H1 (cell line): ENCODE measurements around the gene C22orf23. TPM values are rescaled to one million over a fixed set of nuclear protein-coding genes. Genes with fewer than 3 reads are reported as not detected.

Experiments used
- CREB1 ChIP-seq: IDR thresholded peaks from 2 replicates; pipeline ENCODE4 v1.6.1; 2012; ENCODE audit warnings: inconsistent platforms
- FOSL1 ChIP-seq: IDR thresholded peaks from 2 replicates; pipeline ENCODE4 v1.6.1; 2011; ENCODE audit warnings: mild to moderate bottlenecking, low read depth, low read length, moderate library complexity; ENCODE audit not compliant: insufficient read depth
- JUN ChIP-seq: IDR thresholded peaks from 2 replicates; pipeline ENCODE4 v1.6.1; 2011; ENCODE audit warnings: low read depth, mild to moderate bottlenecking, improper control_type of control experiment, low read length
- JUND ChIP-seq: IDR thresholded peaks from 2 replicates; pipeline ENCODE4 v1.6.1; 2011; ENCODE audit warnings: mild to moderate bottlenecking, improper control_type of control experiment, low read length
- KDM1A ChIP-seq: fragments of 200-600, 300-600 bp; sonication (generic); IDR thresholded peaks from 2 replicates; pipeline ENCODE4 v1.7.1; 2016; ENCODE audit warnings: mild to moderate bottlenecking, low read length, borderline replicate concordance
- KDM4A ChIP-seq: IDR thresholded peaks from one replicate; pipeline ENCODE4 v1.7.1; 2012; ENCODE audit warnings: low read depth, mild to moderate bottlenecking, moderate library complexity, low read length, inconsistent platforms; ENCODE audit not compliant: severe bottlenecking
- NRF1 ChIP-seq: IDR thresholded peaks from 2 replicates; pipeline ENCODE4 v1.6.1; 2011; ENCODE audit warnings: mild to moderate bottlenecking, low read depth, low read length, improper control_type of control experiment
- RBBP5 ChIP-seq: IDR thresholded peaks from 2 replicates; pipeline ENCODE4 v1.7.1; 2012; ENCODE audit warnings: low read depth, mild to moderate bottlenecking, inconsistent platforms, low read length, moderate library complexity, borderline replicate concordance
- SIN3A ChIP-seq, 2 experiments: IDR thresholded peaks in 1 of 2; conservative IDR thresholded peaks in 1 of 2; 2 replicates each; pipeline ENCODE4 v1.6.1; 2011 to 2012; ENCODE audit warnings: low read length in 2 of 2, improper control_type of control experiment in 1 of 2, low read depth in 1 of 2, mild to moderate bottlenecking in 1 of 2
- SIX5 ChIP-seq: IDR thresholded peaks from 2 replicates; pipeline ENCODE4 v1.6.1; 2011; ENCODE audit warnings: mild to moderate bottlenecking, low read depth, low read length
- TAF1 ChIP-seq: IDR thresholded peaks from 2 replicates; pipeline ENCODE4 v1.6.1; 2011; ENCODE audit warnings: mild to moderate bottlenecking, low read depth, low read length
- YY1 ChIP-seq: IDR thresholded peaks from 2 replicates; pipeline ENCODE4 v1.6.1; 2011; ENCODE audit warnings: low read depth, mild to moderate bottlenecking, low read length
- ZNF274 ChIP-seq: IDR thresholded peaks from 2 replicates; pipeline ENCODE4 v1.7.0; 2012; ENCODE audit warnings: low read length, borderline replicate concordance; ENCODE audit errors: extremely low read depth
- polyA plus RNA-seq, 7 experiments: library from polyadenylated mRNA; depleted of rRNA in 3 of 7; stranded (reverse) in 5 of 7; unstranded in 2 of 7; fragments of >200 nt in 5 of 7; fragments of 200-250 nt in 2 of 7; gene quantifications; 1 replicate in 5 of 7; 2 replicates in 1 of 7; 4 replicates in 1 of 7; pipeline versions ENCODE4 v1.2.1 to v1.2.3, GENCODE V29; 2011 to 2013; ENCODE audit warnings: missing spikeins in 2 of 7, mixed read lengths in 2 of 7
- total RNA-seq: library from RNA; stranded (reverse); fragmentation: NEBNext Ultra II Directional; extraction: Animal tissue kit (Norgen Biotek cat#: 25700); gene quantifications from 2 replicates; pipeline ENCODE4 v1.2.1, GENCODE V29; 2021
- TF ChIP-seq, protein P1 (sequence below): IDR thresholded peaks from 2 replicates; pipeline ENCODE4 v1.6.1; 2012; ENCODE audit warnings: inconsistent platforms
- TF ChIP-seq, protein P2 (sequence below): IDR thresholded peaks from 2 replicates; pipeline ENCODE4 v1.6.1; 2011; ENCODE audit warnings: low read depth, mild to moderate bottlenecking, low read length; ENCODE audit not compliant: insufficient read depth
- TF ChIP-seq, protein P3 (sequence below): IDR thresholded peaks from 2 replicates; pipeline ENCODE4 v1.6.1; 2011; ENCODE audit warnings: low read length, improper control_type of control experiment

Gene C22orf23
- total and polyA plus RNA-seq, 2 of the 8 experiments (the other 6 are each of a cell fraction or from before 2014, with no cell fraction given), result 0.50 to 0.54 TPM

DNA sequence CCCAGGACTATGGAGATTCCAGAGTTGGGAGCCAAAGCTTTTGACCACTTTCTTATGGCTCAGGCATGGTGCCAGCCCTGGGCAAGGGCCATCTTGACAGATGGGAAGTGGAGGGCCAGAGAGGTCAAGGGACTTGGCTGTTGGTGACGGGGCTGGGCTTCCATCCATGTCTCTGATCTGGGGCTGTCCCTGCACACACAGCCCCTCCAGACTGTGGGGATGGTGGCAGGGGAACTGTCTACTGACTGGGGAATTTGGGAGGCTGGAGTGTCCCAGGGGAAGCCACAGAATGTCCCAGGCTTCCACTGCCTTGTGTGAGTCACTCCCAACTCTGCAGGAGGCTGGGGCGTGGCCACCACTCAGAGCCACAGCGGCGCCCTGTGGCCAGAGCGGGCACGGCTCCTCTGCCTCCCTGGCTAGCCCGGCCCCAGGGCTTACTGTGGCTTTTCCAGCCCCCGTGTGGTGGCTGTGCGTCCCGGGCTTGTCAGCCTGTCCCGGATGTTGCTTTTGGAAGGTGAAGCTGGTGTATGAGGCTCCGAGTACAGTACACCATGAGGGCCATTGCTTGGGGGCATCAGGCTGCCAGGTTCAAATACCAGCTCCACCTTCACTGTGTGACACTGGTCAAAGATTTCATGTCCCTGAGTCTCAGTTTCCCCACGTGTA, 19.6 kb downstream of the C22orf23 start (continued):
- TF ChIP-seq, protein P1, sequence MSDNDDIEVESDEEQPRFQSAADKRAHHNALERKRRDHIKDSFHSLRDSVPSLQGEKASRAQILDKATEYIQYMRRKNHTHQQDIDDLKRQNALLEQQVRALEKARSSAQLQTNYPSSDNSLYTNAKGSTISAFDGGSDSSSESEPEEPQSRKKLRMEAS, result peak; percentile 57; the same call in 1 of the 2 replicates
- TF ChIP-seq JUN (peak; percentile 63; the same call in 1 of the 2 replicates), YY1 (peak; percentile 62; the same call in 1 of the 2 replicates), RBBP5 (no peak), TAF1 (no peak), NRF1 (no peak), ZNF274 (no peak), KDM1A (0 out of 2 replicates have a peak, but pooled peaks have one; percentile 16), JUND (peak; percentile 95), SIN3A (conservative IDR thresholded peaks at IDR 0.05 in 1 of 2, IDR thresholded peaks at IDR 0.05 in 1 of 2; ENCODE audit: low read depth in 1 of 2, low read length in 2 of 2) (0 out of 4 replicates have a peak, but pooled peaks of 1 of the 2 experiments have one; percentile 66), FOSL1 (no peak), KDM4A (no peak), CREB1 (peak; percentile 57), SIX5 (no peak)
- TF ChIP-seq, protein P2, sequence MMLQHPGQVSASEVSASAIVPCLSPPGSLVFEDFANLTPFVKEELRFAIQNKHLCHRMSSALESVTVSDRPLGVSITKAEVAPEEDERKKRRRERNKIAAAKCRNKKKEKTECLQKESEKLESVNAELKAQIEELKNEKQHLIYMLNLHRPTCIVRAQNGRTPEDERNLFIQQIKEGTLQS, result peak; percentile 40; the same call in 1 of the 2 replicates
- TF ChIP-seq, protein P3, sequence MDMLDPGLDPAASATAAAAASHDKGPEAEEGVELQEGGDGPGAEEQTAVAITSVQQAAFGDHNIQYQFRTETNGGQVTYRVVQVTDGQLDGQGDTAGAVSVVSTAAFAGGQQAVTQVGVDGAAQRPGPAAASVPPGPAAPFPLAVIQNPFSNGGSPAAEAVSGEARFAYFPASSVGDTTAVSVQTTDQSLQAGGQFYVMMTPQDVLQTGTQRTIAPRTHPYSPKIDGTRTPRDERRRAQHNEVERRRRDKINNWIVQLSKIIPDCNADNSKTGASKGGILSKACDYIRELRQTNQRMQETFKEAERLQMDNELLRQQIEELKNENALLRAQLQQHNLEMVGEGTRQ, result peak; percentile 39
- TF ChIP-seq, all 59 proteins: peak for 14
